Lung (tissue), 12 donors: ENCODE data around the gene GPR119. TPM values are rescaled to one million over a fixed set of nuclear protein-coding genes. Genes with fewer than 3 reads are reported as not detected.

ENCODE experiments used
- ATAC-seq: fragments of 200-7000 bp; cut with Tn5 transposase; one replicate; pipeline ENCODE4 v1.9.1; 2020; ENCODE audit warnings: moderate number of reproducible peaks; ENCODE audit not compliant: insufficient read depth, low FRiP score
- DNase-seq, 3 donors: peaks; one replicate each; pipeline ENCODE4 v3.0.0-alpha.2; 2013 to 2017
- H3K27ac ChIP-seq, 2 donors: one replicate each; pipeline ENCODE4 v1.5.1; 2013; ENCODE audit warnings: mild to moderate bottlenecking in 2 of 2, moderate library complexity in 2 of 2, control low read depth in 1 of 2, inconsistent platforms in 1 of 2, low read depth in 1 of 2, low read length in 1 of 2
- H3K27me3 ChIP-seq, 3 donors: one replicate each; pipeline ENCODE4 v1.5.1; 2013; ENCODE audit warnings: low read length in 2 of 3; ENCODE audit not compliant: control insufficient read depth in 3 of 3, insufficient read depth in 3 of 3
- H3K36me3 ChIP-seq, 4 donors: one replicate each; pipeline ENCODE4 v1.5.1; 2013; ENCODE audit warnings: low read length in 4 of 4, mild to moderate bottlenecking in 1 of 4, moderate library complexity in 1 of 4; ENCODE audit not compliant: control insufficient read depth in 4 of 4, insufficient read depth in 4 of 4
- H3K4me1 ChIP-seq, 5 donors: one replicate each; pipeline ENCODE4 v1.5.1; 2013; ENCODE audit warnings: low read length in 5 of 5, mild to moderate bottlenecking in 2 of 5, moderate library complexity in 1 of 5; ENCODE audit not compliant: control insufficient read depth in 5 of 5, insufficient read depth in 5 of 5
- H3K4me3 ChIP-seq: one replicate; pipeline ENCODE4 v1.5.1; 2013; ENCODE audit warnings: mild to moderate bottlenecking, control low read depth, moderate library complexity
- H3K9ac ChIP-seq, 2 donors: one replicate each; pipeline ENCODE4 v1.5.1; 2013; ENCODE audit warnings: low read length in 2 of 2, control low read depth in 1 of 2; ENCODE audit not compliant: insufficient read depth in 1 of 2
- H3K9me3 ChIP-seq, 4 donors: one replicate each; pipeline ENCODE4 v1.5.1; 2013; ENCODE audit warnings: low read length in 3 of 4, mild to moderate bottlenecking in 1 of 4, moderate library complexity in 1 of 4; ENCODE audit not compliant: control insufficient read depth in 4 of 4, insufficient read depth in 3 of 4
- CTCF ChIP-seq: IDR thresholded peaks from 2 replicates; pipeline ENCODE4 v1.5.1; 2012; ENCODE audit warnings: mild to moderate bottlenecking; ENCODE audit errors: control extremely low read depth, extremely low read depth
- WGBS, 2 donors: extraction: QIAGEN DNeasy Blood & Tissue Kit; methylation state at CpG; one replicate each; pipeline ENCODE4 v1.1.7; 2013; 5-methylcytosine and 5-hydroxymethylcytosine counted together
- polyA plus RNA-seq, 2 donors: library from polyadenylated mRNA; stranded (reverse); fragments of 200-250 nt; gene quantifications; one replicate each; pipeline ENCODE4 v1.2.1, GENCODE V29; 2013
- total RNA-seq, 2 donors: library from RNA; depleted of rRNA in 1 of 2; stranded (reverse); fragments of >200 nt in 1 of 2; gene quantifications; one replicate each; pipeline ENCODE4 v1.2.1, GENCODE V29; 2014 to 2021
- donor health status: control.
- donor health status: control.
- donor health status: Bipolar disorder and iron deficiency.
- donor health status: healthy.
- donor health status: DM: yes; HTN: yes; CAD: no.

GPR119 gene
- total and polyA plus RNA-seq, 4 donors, result not detected

- DNase-seq (peak; percentile 77 to 86 (median 78)), ATAC-seq (peak; percentile 94)
- peaks cover 1 to 11% (median 8%) of the 10 kb centered on the region in 3 donors for H3K27me3 ChIP-seq
- H3K27ac ChIP-seq, result peak within 1 kb of the TSS; percentile 80
- 5 to 34% methylated on average over 34 to 47 of the region's 47 CpGs for WGBS, 2 donors
- H3K4me3 ChIP-seq, result peak within 1 kb of the TSS; percentile 59
- TF ChIP-seq CTCF, result no peak
- peak within 1 kb of the TSS in 1 of 2 donors; percentile 75 for H3K9ac ChIP-seq
- H3K4me1 ChIP-seq, result peaks cover 0 to 6% (median 0%) of the 10 kb centered on the region in 5 donors
- peaks cover 0 to 3% (median 0%) of the 10 kb centered on the region in 4 donors for H3K9me3 ChIP-seq
- peaks cover 0 to 6% (median 2%) of the 10 kb centered on the region in 4 donors for H3K36me3 ChIP-seq
These were observed 16.1 kb upstream of the GPR119 start, which contains the start of gene RBMX2 for GRCh38 chrX:130401415-130402207. RBMX2 (plus strand) TSS chrX:130401987; CDS start chrX:130402033, 46 bp downstream.

- Histone ChIP-seq H3K36me3 (no peaks in the 10 kb centered on the region), H3K9ac (no peak overlapping the region), H3K9me3 (no peaks in the 10 kb centered on the region), H3K4me3 (no peak overlapping the region), H3K27ac (no peak overlapping the region), H3K27me3 (peaks cover 3 to 26% (median 25%) of the 10 kb centered on the region in 3 donors), H3K4me1 (no peaks in the 10 kb centered on the region)
- 63 to 78% methylated on average over 7 of the region's 7 CpGs for WGBS, 2 donors
- no peak for ATAC-seq
- no peak for DNase-seq
- TF ChIP-seq CTCF, result no peak
These were observed 9.9 kb upstream of the GPR119 start for GRCh38 chrX:130395341-130395740.

- ATAC-seq (peak; percentile 66), DNase-seq (peak; percentile 35 to 53 (median 39))
- 34 to 47% methylated on average over 5 of the region's 5 CpGs for WGBS, 2 donors
- Histone ChIP-seq H3K27ac (no peak overlapping the region), H3K9ac (no peak overlapping the region), H3K4me3 (no peak overlapping the region), H3K9me3 (no peaks in the 10 kb centered on the region), H3K36me3 (no peaks in the 10 kb centered on the region), H3K27me3 (peaks cover 3 to 23% (median 14%) of the 10 kb centered on the region in 3 donors), H3K4me1 (no peaks in the 10 kb centered on the region)
- peak; percentile 15 for TF ChIP-seq CTCF
These were observed 8.1 kb upstream of the GPR119 start for GRCh38 chrX:130393451-130394074.
